Kidney tubule cell (primary cell): ENCODE data around the gene TCF7.

Experiments
- DNase-seq: peaks from one replicate; pipeline ENCODE4 v3.0.0-alpha.2; 2018; ENCODE audit warnings: low spot score

The TCF7 gene

GRCh38 chr5:134090522-134090921, 24.0 kb upstream of the TCF7 start:
- DNase-seq, result no peak

DNA sequence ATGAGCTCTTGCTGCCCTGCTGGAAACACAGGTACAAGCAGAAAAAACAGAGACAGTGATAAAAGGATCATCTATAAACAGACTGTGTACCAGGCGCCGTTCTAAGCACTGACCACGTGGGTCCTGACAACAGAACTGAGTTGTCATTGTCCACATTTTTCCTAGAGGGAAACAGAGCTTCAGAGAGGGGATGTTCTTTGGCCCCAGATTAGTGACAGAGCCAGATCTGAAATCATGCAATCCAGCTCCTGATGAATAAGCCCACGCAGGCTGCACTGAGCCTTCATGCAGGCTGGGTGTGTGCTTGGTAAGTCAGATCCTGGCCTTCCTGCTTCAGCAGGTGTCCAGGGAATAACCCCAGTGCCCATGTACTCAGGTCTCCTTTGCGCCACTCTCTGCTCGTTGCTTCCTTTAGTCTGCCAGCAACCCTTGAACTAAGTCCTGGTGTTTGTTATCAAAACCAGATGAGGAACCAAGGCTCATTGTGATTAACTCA, 22.8 kb upstream of the TCF7 start:
- no peak for DNase-seq

DNA sequence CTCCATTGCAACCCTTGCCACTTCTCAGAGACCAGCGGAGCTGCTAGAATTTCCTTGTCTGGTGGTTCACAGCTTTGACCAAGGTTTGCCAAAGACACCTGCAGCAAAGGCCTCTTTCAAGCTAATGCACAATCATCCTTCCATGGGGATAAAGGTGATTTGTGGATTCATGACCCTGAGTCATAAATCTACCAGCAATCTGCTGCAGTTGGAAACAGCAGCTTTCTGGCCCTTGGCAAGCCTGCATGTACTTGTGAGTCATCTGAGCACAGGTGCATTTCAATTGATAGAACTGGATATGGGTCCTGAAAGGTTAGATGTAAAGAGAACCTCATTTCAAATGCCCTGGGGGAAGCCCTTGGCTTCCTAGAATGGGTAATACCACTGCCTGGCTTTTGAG, 21.6 kb upstream of the TCF7 start:
- DNase-seq, result peak; percentile 82

- DNase-seq, result no peak
These were observed 21.1 kb upstream of the TCF7 start for GRCh38 chr5:134093351-134093750.

DNA sequence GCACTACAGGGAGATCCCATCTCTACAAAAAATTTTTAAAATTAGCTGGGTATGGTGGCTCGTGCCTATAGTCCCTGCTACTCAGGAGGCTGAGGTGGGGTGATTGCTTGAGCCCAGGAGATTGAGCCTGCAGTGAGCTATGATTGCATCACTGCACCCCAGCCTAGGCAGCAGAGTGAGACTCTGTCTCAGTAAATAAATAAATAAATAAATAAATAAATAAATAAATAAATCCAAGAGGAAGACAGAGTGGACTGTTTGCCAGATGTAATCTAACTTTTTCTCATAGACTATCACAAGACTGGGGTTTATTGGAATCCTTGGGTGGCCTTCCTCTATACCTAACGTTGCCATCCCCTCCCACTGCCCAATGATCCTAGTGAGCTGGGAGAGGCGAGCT, 19.2 kb upstream of the TCF7 start:
- no peak for DNase-seq

- DNase-seq, result no peak
These were observed 18.4 kb upstream of the TCF7 start for GRCh38 chr5:134095887-134096589.

DNA sequence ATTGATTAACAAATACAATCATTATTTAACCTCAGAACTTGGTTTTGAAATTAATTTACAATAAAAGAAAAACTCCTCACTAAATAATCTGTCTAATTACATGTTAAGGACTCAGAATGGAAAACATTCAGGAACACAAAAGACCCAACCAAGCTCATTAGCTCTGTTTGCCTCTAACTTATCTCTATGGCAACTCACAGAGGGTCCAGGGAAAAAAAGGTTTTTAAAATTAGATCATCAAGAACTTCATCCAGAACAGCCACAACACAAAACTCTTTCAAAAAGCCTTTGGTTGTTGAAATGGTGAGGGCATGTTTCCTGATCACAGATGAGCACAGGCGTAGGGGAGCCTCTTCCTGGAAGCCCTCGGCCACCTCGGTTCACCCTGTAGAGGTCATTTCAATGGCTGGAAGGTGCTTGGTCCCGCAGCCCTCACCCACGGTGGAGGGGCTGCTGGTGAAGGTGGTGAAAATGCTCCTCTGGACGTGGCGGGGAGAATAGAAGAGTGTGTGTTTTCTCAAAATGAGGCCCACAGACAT, 17.2 kb upstream of the TCF7 start:
- DNase-seq, result no peak

DNA sequence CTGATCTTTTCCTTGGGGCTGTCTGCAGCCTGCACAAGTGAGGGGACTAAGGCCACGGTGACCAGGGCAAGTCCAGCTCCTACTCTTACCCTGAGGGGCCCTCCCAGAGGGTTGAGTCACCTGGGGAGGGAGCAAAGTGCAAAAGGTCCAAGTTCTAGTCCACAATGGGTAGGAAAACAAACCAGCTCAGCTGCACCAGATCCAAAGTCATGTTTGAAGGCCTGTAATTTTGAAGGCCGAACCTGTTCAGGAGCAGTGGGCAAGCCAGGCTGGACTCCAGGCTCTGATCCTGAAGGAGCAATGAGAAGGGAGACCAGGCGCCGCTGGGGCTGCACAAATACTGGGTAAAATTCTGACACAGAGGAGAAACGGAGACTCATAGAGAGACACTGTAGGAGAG, 15.8 kb upstream of the TCF7 start:
- no peak for DNase-seq

DNA sequence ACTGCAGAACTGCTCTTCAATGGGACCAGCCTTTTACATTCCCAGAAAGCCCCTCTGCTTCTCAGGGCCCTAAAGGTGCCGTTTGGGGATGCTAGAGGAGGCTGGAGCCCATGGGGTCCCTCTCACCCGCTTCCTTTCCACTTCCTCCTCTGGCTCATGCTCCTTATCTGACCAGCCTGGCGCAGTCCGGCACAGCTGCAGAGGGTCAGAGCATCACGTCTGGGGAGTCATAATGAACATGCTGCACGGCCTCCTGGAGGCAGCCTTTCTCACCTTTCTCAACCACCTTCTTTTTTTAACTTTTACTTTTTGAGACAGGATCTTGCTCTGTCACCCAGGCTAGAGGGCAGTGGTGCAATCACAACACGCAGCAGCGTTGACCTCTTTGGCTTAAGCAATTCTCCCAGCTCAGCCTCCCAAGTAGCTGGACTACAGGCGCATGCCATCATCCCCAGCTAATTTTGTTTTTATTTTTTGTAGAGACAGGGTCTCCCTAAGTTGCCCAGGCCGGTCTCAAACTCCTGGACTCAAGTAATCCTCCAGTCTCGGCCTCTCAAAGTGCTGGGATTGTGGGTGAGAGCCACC, 15.1 kb upstream of the TCF7 start:
- DNase-seq, result no peak

DNA sequence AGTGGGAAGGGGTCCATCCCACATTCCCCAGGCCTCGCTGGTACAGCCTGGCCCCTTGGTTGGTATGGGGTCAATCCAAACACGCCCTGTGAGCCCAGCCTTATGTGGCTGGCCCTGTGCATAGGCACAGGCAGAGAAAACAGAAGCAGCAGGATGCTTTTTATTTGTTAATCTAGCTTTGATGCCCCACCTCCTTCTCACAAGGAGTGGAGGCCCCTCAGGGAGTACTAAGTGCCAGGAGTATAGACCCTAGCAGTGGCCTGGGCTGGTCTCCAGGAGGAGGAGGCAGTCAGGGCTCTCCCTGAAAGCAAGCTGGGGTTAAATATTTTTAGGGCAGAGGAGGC, 14.6 kb upstream of the TCF7 start:
- no peak for DNase-seq

- DNase-seq, result peak; percentile 84
These were observed 14.0 kb upstream of the TCF7 start for GRCh38 chr5:134100283-134101091.

- DNase-seq, result peak; percentile 46
These were observed 12.6 kb upstream of the TCF7 start for GRCh38 chr5:134101686-134102439.

GRCh38 chr5:134103397-134103796, 11.1 kb upstream of the TCF7 start:
- DNase-seq, result no peak

GRCh38 chr5:134103998-134104654, 10.4 kb upstream of the TCF7 start:
- no peak for DNase-seq

GRCh38 chr5:134106991-134107701, 7.3 kb upstream of the TCF7 start:
- no peak for DNase-seq

GRCh38 chr5:134107779-134108178, 6.7 kb upstream of the TCF7 start:
- no peak for DNase-seq

GRCh38 chr5:134110382-134110781, 4.1 kb upstream of the TCF7 start:
- no peak for DNase-seq

DNA sequence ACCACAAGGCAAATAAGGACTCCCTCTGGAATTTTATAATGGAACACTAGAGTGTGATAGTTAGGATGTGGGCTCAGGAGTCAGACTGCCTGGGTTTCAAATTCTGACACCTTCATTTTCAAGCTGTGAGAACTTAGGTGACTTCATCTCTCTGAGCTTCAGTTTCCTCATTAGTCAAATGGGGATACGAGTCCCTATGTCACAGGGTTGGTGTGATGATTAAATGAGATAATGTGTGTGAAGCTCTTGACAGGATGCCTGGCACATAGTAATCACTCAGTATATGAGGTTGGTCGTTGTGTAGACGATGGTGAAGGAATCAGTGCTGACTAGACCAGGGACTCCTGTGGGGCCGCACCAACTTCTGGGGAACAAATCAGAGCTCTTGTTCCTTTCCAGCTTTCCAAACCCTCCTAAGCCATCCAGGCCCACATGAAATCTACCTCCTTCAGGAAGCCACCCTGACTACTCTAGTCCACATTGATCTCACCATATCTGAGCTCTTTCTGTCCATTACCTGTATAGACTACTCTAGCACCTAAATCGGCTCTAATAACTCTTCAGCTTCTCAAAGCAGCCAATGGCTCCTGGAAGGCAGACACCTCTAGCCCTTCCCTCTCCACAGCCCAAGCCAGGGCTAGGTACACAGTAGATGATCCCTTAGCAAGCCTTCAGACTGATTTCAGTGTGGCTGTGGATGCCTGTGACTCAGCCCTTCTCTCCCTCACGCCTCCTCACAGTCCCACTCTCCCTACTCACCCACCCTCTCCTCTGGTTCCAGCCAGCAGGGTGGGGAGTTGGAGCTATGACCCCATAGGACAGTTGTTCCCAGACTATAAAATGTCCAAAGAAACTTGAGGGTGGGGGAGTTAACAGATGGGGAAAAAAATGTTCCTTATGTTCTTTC, 2.5 kb upstream of the TCF7 start:
- DNase-seq, result peak; percentile 45

DNA sequence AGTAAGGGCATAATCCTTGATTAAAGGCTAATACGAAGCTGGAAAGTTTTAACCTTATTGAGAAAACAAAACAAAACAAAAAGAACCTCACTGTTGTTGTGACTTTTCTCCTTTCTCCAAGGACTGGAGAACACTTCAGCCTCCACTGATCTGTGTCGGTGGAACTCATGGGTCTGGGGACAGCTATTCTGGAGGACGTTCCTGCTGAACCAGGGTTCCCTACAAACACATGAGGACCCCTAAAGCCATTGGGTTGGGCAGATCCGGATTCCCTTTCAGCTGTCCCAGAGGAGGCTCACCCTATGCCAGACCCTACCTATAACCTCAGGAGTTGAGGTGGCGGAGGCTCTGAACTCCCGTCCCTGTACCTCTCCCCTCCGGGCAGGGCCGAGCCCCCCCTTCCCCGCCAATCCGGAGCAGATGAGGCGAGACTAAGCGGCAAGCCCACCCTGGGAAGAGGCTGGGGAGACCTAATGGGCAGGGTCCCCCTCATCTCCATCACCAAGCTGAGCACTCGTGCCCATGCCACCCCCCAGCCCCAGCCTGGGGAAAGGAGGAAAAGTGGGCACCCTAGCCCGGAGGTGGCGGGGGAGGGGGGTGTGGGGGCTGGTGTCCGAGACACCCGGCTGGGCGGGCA, 1.6 kb upstream of the TCF7 start:
- DNase-seq, result no peak
